ENCODE results near the gene TRIM29.

Gene TRIM29

DNA sequence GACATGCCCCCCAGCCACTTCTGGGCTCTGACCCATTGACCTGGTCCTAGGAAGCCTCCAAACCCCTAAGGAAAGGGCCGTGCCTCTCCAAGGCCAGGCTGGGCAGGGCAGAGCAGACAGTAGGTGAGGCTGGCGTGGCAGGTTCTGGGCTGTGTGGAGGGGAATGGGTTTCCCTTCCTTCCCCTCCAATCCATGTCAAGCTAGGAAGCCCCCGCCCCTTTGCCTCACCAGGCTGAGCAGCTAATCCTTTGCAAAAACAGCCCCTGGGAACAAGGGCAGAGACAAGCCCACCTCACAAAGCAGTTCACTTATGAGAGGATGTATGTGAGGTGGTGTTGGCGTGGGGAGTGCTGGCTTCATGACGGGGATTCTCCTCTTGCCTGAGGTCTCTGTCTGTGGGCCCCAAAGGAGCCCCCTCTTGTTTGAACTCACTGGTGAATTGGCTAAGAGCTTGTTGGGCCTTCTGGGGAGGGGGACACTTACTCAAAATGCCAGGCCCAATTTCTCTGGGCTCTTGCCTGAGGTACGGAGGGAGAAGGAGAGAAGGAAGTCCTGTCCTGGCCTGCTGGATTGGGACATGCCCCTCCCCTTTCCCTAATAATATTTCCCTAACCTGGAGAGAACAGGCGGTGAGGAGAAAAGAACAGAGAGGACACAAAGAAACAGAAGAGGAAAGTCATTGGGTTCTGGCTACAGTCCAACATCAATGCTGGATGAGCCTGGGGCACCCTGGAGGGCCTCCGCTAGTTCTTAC lies 1.6 kb upstream of the TRIM29 start:
- peak; percentile 6 for DNase-seq (ENCODE audit: low spot score)

DNA sequence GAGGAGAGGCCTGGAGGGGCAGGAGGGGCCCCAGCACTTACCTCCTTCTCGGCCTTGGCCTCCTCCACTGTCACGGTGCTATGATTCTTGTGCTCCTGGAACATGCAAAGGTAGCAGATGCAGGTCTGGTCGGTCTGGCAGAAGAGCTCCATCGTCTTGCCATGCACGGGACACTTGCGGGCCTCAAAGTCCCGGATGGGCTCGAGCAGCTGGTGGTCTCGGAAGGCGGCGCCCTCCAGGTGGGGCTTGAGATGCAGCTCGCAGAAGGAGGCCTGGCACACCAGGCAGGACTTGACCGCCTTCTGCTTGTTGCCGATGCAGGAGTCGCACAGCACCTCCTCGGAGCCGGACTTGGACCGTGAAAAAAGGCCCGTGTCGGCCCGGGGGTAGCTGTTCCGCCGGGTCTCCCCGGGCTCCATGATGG lies 714 bp downstream of the TRIM29 start:
- no peak for DNase-seq (ENCODE audit: low spot score)

DNA sequence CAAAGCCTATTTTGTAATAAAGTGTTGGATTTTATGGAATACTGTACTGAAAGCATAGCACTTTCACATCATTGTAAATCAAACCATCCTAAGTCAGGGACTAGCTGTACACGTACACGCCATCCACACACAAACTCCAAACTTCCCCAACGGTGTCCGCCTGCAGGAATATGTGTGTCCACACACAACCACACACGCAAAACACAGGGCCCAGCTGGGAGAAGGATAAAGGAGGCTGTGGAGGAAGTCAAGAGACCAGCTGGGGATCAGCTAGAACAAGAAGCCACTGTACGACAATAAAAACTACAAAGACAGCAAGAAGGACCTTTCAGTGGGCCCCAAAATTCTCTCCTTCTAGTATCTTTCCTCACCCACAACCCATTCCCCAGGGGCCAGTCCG lies 1.6 kb downstream of the TRIM29 start:
- DNase-seq (ENCODE audit: low spot score) = no peak

DNA sequence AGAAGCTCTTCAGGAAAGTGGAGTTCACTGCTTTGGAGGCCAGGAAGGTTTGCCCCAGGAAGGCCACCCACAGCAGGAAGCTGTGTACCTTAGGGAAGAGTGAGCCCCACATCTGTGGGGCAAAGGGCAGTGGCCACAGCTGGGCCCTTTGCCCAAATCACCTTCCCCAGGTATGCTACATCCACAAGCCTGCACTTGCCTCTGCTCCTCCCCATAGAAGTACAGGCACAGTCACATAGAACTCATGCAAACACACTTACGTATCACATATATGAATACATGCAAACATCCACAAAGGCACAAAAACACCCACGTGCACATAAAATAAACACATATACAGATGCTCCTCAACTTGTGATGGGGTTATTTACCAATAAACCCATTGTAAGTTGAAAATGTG lies 2.1 kb downstream of the TRIM29 start:
- DNase-seq (ENCODE audit: low spot score) = no peak

DNA sequence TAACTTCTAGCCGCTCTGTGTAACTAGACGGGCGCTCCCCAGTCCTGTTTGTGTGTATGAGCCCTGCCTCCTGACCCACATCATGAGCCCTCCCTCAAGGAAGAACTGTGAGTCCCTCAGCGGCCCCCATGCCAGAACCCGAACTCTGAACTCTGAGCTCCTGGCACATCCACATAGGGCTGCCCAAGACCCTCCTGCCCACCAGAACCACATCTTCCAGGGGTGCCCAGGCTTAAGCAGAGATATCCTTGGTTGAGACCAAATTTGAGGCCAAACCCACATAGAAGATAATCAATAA lies 3.0 kb downstream of the TRIM29 start:
- no peak for DNase-seq (ENCODE audit: low spot score)

DNA sequence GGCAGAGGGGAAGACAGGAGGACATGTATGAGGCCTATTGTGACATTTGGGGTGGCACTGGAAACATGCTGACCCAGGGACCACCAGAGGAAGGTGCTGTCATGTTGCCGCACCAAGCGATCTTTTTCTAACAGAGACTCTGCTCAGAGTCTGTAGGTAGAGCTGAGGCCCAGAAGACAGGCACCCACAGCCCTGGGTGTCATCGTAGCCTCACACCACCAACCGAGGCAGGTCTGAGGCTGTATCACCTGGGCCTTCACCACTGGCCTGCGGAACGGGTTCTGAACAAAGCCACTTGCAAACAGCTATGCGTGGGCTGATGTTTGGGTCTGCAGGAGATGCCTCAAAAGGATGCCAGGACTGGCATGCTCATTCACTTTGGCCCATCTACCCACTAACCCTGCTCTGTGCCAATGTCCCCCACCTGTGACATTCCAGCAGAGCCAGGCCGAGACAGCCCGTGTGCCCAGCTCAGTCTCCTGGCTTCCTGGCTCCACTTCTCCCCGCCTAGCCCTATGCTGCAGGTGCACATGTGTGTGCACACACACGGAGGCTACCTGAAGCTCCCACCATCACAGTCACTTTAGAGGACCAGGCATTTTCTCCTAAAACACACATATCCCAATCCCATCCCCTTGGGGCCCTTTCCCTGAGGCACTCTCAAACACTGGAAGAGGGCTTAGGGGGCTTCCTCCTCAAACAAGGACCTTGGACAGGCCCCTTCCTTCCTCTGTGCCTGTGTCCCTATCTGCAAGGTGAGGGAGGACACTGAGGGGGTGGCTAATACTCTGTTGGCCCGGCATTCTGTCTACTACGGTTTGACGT lies 3.6 kb downstream of the TRIM29 start:
- no peak for DNase-seq (ENCODE audit: low spot score)

DNA sequence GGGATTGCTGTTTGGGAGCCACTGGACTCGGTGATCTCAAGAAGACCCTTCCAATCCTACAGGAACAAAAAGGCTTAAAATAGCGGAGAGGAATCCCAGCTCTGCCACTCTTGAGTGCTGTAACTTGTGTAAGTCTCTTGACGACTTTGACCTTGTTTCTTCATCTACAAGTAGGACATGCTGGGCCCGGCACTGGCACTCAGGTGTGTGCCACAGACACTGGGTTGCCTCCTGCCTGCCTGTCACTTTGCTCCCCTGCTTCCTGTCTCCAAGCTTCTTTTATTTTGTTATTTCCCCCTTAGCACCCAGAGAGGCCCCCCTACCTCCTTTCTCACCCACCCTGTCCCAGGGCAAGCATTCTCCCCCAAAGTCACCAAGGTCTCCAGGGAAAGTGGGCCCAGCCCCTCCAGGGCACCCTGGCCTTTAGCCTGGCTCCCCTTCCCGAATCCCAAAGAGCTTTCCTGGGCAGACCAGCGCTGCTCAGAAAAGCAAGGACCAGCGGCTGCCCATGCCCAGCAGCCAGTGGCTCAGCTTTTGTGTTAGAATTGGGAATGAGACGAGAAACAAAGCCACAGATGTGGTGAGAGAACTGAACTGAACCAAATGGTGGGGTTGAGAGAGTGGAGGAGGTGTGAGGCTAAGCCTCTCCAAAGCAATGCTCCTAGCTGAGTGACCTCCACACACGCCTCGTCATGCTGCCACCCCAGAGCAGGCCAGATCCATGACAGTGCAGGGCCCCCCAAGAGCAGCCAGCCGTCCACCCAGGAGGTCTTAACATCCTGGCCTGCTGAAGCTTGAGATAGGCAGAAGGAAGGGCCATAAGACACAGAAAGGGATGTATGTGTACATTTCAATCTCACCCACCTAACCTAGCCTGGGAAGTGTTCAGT lies 4.5 kb downstream of the TRIM29 start:
- no peak for DNase-seq (ENCODE audit: low spot score)

DNA sequence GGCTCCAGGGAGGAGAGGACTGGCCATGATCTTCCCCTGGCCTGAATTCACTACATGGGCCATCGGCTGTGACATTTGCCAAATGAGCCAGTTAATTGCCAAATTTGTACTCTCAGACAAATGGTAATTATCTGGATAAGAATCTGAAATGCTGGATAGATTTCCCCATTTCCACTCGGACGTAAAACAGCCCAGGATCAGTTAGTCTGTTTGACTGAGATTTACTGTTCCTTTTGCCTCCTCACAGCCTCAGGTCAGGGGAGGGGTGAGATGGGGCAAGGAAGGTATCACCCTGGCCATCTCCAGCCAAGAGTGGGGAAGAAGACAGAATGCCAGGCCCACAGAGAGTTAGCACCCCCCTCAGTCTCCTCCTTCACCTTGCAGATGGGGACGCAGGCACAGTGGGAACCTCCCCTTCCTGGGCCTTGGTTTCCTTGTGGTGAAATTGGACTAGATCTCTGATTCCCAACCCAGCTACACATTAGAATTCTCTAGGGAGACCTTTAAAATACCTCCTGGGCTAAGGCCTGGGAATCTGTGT lies 5.2 kb downstream of the TRIM29 start:
- no peak for DNase-seq (ENCODE audit: low spot score)

DNA sequence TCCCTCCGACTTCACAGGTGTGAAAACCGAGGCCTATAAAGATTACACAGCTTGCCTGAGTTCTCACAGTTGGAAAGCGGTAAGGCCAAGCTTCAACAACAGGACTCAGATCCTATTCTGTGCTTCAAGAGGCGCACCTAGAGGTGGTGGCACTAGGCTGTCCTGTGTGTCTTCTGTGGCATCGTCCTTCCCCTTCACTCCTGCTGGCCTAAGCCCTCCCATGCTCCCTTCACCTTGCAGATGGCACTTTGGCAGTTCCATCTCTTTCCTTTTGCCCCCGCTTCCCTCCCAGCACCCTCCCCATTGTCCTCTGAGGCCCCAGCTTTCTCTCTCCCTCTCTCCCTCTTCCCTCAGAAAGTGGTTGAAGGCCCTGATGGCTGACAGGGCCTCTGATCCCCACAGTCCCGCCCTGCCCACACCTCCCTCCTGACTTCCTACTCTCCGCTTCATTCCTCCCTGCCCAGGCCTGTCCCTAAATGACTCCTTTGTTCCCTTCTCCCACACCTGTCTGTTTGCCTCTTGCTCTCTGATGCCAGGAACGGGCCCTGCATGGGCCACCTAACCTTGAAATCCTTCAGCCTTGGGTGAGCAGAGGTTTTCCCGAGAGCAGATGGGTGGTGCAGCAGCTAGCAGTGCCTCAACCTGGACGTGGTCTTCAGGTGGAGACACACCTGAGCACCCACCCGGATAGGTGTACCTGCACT lies 5.8 kb downstream of the TRIM29 start:
- DNase-seq (ENCODE audit: low spot score) = no peak

DNA sequence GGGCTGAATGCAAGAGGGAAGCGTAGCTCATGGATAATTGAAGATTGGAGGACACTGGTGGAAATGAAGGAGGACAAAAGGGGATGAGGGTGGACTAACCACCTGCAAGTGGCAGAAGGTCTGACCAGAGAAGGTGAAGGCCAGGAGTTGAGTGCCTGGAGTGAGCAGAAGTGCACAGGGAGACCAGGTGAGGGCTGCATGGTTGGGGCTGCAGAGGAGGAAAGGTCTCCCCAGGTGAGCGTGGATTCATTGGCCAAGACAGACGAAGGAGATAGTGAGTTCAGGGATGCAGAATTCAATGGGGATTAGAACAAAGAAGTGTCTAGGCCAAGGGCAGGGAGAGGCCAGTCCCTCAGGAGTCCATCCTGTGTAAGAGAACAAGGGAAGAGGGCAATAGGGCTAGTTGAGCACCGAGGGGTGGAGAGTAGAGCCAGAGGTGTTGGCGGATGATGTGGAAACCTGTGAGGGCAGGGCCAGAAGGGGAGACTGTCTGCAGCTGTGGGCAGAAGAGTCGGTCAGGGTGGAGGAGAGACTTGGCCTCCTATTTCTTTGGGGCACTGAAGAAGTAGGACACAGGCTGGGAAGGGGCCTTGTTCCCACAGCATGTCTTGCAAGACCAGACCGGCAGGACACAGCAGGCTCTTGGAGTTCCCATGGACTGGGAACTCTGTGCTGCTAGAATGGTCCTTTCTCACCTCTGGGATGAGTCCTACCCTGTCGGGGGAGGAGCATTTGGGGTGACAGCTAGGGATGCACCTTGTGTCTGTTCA lies 6.7 kb downstream of the TRIM29 start:
- no peak for DNase-seq (ENCODE audit: low spot score)

DNA sequence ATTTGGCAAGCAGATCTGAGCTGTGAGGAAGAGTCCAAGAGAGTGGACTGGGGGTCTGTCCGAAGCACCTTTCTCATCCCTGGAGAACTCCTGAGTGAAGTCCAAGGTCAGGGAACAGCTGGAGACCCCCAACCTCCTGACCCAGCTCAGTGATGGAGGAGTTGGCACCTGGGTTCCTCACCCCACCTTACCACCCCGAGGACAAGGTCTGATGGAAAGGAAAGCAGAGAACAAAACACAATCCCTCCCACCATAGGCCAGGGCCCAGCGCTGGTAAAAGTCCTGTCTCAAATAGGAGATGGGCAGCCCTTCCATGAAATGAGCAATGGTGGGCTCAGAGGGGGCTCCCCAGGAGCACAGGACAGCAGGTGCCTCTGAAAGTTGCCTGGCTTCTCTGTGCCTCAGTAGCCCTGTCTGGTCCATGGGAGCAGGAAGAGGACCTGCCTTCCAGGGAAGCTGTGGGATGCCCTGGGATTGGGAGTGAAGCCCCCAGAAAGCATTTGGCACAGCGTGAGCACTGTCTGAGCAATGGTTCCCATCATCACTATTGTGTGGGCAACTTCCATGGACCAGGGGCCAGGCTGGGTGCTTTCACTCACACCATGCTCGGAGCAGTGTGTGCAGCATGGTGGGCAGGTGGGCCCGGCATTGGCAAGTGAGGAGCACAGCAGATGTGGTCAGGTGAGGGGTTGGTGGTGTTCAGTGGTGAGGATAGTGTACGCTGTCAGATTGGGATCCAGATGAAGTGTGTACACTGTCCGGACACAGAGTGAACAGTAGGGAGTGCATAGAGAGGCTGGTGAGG lies 7.5 kb downstream of the TRIM29 start:
- no peak for DNase-seq (ENCODE audit: low spot score)

DNA sequence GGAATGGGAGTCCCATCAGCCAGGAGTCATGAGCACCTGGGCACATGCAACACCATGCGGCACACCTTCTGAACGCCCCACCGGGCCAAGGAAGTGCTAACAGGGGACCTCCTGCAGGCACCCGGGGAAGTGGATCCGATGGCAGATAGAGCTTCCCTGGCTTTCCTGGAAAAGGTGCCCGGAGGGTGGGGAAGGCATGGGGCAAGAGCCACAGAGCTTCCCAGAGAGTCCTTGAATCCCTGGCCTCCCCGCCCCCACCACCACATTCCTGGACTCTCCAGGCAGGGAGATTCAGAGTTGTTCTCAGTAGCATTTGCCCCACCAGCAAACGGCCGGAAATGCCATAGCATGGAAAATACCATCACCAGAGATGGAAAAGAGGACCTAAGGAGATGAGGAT lies 8.3 kb downstream of the TRIM29 start:
- no peak for DNase-seq (ENCODE audit: low spot score)

DNA sequence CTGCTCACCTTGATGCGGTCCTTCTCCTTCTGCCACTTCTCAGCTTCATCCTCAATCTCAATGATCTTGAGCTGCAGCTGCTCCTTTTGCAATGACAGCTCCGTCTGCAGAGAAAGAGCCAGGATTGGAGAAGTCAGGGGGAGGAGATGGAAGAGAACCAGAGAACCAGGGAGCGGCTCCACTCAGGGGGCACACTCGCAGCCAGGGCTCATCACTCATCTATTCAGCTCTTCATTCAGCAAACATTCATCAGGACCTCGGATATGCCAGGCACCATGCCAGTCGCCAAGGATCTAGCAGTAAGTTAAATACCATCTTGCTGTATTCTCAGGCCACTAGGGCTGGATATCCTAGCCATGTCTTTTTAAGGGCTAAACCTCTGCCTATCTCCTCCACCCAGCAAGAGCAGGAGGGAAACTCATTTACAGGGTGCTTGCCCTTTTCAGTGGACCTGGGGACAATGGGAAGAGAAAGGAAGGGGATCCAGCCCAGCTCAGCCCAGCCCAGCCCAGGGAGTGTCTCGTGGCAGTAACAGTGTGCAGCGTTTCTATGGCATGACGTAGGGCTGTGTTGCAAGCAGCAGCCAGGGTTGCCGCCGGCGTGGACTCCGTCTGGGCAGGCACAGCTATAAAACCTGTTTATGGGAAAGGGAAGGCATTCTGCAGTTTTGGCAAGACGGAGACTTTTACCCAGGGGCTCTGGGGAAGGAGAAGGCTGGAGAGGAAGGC lies 9.4 kb downstream of the TRIM29 start:
- DNase-seq (ENCODE audit: low spot score) = peak; percentile 95

DNA sequence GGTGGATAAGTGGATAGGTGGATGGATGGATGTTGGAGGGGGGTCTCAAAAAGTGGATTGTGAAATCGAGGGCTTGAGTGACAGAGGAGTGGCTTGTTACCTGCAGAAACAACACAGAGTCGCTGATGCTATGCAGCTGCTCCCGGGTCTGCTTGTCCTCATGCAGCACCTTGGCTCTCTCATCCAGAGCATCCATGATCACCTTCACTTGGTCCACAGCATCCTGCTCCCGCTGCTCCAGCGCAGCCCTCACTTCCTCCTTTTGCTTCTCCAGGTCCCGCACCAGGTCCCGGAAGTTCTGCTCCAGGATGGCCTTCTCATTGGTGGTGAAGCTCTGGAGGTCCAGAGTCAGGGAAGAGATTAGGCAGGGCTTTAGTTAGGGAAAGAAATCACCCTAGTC lies 10.7 kb downstream of the TRIM29 start:
- no peak for DNase-seq (ENCODE audit: low spot score)

DNA sequence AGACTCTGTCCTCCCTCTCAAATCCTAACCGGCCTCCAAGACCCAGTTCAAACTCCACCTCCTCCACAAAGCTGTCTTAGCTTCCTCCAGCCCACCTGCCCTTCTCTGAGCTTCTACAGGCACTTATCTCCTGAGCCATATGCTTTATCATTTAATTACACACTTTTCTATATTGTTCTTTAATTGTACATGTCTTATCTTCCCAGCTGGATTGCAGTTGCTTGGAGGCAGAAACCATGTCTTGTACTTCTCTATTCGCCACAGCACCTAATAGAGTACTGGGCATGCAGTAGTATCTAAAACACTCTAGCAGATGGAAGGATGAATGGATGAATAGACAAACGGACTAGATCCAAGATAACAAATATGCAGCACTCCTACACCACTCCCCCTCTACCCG lies 11.3 kb downstream of the TRIM29 start:
- no peak for DNase-seq (ENCODE audit: low spot score)

DNA sequence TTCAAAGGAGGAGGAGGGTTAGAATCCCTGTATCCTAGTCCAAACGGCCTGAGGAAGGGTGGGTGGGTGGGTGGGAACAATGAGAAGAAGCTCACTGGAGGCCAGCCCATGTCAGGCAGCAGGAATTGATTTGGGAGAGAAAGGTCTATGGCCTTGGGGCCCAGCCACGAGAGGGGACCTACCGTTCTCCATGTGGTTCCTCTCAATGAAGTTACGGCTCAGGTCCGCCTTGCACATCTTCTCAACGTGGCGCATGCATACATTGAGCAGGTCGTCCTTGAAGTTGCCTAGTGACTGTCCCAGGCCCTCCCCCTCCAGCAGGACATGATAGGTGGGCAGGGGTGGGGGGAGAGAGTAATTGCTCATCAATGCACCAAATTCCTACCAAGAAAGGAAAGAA lies 12.4 kb downstream of the TRIM29 start:
- DNase-seq (ENCODE audit: low spot score) = no peak

DNA sequence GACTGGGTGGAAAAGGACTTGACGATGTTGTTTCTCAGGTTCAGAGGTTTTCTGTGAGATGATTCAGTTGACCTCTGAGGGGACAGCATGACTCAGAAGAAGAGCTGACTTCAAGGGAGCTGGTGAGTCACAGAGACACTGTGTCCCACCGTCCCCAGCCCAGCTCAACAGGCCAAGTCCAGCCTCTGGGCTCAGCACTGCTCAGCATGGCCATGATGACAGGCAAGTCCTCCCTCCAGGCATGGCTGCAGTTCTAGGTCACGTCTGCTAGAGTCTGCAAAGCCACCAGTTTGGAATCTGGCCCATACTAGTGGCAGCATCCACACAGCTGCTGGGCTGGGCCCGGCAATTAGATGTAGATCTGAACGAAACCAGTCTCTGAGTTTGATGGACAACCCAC lies 12.9 kb downstream of the TRIM29 start:
- DNase-seq (ENCODE audit: low spot score) = peak; percentile 67

DNA sequence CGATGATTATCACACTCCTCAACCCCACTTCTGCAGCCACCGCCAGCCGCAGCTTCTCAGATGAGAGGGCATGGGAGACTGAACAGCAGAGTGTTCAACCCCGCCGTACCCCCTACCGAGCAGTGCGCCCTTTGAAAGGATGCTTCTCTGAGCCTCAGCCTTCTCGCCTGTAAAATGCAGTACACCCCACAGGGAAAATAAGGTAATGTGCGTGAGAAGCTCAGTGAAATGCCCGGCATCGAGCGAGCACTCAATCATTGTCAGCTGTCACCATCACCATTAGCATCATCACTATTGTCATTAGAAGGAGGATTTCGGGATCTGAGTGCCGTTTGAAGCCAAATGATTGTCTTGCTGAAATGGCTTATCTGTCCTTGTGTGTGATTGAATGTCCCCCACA lies 13.6 kb downstream of the TRIM29 start:
- no peak for DNase-seq (ENCODE audit: low spot score)

DNA sequence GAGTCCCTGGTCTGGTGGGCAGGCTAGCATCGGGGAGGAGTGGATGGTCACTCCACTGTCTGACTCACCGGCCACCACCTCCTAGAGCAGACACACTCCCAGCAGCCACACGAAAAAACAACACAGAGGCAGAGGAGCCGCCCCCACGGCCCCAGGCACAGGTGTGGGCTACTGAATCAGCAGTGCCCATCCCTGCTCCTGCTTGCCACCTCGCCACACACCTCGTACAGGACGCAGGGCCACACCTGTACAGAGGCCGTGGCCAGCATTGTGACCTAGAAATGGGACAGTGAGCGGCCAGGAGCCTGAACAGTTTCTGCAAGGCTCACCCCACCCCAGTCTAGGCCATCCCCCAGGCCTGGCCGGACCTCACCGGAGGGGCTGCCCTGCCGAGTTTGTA lies 14.0 kb downstream of the TRIM29 start:
- DNase-seq (ENCODE audit: low spot score) = no peak

Data from AG20443 (cell line).